NCI-H1048 (cell line): Measurements from ENCODE around the gene TMEM119.
A peak's percentile ranks its signal among the peaks of the same experiment; 100 is the strongest.
"Not testable (repeated sequence)": the region's sequence is repeated elsewhere in the genome, so short reads cannot be mapped to it uniquely, and the experiment has no call there.

Experiments
- DNase-seq: peaks from one replicate; lab custom pipeline; 2025; lab: John Stamatoyannopoulos, UW

Gene TMEM119

GRCh38 chr12:108635201-108635996 is 37.5 kb upstream of the TMEM119 start:
- DNase-seq = peak; percentile 31

- DNase-seq = no peak
Observed at GRCh38 chr12:108634341-108634751, 36.5 kb upstream of the TMEM119 start.

GRCh38 chr12:108633534-108634248 is 35.8 kb upstream of the TMEM119 start, which contains the start of gene SELPLG:
Gene SELPLG (minus strand): TSS chr12:108633894. CDS start chr12:108624307, 9,587 bp downstream.
- DNase-seq = no peak

DNA sequence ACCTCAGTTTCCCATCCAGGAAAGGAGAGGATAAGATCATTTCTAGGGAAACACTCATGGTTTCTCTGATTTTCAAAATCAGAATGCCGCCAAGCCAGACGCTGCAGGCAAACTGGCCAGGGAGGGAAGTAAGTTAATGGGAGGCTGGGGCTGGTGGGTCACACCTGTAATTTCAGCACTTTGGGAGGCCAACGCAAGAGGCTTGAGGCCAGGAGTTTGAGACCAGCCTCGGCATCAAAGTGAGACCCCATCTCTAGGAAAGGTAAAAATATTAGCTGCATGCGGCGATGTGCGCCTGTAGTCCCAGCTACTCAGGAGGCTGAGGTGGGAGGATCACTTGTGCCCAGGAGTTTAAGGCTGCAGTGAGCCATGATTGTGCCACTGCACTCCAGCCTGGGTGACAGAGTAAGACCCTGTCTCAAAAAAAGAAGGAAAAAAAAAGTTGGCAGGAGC is 35.2 kb upstream of the TMEM119 start:
- no peak for DNase-seq

DNA sequence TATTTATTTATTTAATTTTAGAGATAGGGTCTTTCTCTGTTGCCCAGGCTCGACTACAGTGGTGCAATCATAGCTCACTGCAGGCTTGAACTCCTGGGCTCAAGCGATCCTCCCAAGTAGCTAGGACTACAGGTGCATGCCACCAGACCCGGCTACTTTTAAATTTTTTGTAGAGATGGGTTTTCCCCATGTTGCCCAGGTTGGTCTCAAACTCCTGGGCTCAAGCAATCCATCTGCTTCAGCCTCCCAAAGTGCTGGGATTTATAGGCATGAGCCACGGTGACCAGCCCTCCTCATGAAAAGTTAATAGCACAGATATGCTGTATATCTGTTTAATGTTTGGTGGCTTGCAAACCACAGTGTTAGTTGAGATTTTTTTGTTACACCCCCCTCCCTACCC is 33.4 kb upstream of the TMEM119 start:
- DNase-seq = not testable (repeated sequence)

- no peak for DNase-seq
Observed at GRCh38 chr12:108630481-108631207, 32.8 kb upstream of the TMEM119 start.

DNA sequence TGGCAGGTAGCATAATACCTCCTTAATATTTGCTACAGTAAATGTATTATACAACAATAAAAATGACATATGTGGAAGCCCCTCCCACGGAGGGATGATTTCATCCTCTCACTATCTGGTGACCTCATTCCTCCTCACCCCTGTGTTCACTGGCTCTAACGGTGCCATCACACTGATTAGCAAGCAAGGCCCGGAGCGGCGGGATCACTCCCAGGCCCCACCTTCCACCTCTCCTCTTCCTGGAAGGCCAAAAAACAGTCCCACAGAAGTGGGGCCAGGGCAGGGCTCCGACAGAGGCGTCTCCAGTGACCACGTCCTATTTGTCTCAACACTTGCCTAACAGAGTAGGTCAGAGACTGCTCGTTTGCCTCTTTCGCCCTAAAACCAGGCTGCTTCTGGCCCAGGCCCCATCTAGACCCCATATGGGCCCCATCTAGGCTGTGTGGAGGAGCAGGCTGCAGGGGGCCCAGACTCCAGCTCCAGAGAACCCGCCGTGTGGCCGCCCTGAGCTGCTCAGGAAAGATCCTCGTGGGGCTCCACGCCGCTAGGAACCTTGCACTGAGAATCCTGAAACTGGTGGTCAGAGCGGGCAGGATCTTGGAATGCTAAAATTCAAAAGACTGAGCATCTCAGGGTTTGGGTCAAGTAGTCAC is 32.1 kb upstream of the TMEM119 start:
- DNase-seq = no peak

DNA sequence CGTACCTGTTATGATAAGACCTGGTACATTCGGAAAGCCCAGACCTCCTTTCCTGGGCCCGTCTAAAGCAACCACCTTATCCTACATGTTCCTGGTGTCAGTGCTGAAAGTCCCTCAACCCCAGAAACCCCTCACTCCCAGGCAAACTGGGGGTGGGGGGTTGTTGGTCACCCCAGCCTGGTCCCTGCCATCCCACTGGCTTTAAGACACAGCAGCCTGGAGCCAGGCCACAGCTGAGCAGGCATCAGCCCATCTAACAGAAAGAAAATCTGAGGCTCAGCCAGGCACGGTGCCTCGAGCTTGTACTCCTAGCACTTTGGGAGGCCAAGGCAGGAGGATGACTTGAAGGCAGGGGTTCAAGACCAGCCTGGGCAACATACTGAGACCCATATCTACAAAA is 31.3 kb upstream of the TMEM119 start:
- no peak for DNase-seq

- DNase-seq = no peak
Observed at GRCh38 chr12:108627134-108627920, 29.4 kb upstream of the TMEM119 start.

- DNase-seq = no peak
Observed at GRCh38 chr12:108625228-108625627, 27.3 kb upstream of the TMEM119 start.

GRCh38 chr12:108623577-108623976 is 25.7 kb upstream of the TMEM119 start:
- no peak for DNase-seq

DNA sequence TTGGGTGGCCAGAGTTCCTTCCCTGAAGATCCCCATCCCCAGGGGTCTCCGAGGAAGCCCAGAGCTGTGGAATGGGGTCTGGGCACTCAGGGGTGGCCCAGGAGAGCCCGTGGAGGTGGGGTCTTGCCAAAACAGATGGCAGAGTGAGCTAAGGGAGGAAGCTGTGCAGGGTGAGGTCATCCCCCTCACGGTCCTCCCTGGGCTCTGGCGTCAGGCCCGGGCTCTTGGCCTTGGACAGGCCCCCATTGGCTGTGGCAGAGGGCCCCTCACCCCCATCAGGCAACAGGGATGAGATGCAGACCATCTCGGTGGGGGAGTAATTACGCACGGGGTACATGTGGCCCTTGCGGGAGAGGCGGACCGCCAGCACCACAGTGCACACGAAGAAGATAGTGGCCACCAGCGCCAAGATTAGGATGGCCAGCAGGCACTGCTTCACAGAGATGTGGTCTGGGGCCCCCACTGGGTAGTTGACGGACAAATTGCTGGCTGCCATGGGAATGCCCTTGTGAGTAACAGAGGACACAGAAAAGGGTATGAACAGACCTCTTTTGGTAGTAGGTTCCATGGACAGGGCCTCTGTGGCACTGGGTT is 25.1 kb upstream of the TMEM119 start:
- no peak for DNase-seq

DNA sequence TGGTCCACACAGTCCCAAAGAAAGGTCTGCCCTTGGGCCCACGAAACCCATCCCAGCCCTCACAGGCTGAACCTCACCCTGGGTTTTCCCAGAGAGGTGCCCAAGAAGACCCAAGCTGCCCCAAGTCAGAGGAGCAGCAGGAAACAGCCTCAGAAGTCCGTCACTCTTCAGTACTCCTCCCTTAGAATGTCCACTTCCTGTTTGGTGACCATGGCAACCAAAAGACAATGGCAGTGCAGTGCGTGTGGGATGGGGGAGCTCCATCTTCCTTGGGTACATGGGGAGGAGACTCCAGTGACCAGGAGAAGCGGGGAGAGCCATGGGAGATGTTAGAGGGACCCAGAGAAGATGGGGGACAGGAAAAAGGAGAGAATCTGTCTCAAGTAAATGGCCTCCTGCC is 24.5 kb upstream of the TMEM119 start:
- no peak for DNase-seq

- DNase-seq = no peak
Observed at GRCh38 chr12:108621161-108621560, 23.3 kb upstream of the TMEM119 start.

DNA sequence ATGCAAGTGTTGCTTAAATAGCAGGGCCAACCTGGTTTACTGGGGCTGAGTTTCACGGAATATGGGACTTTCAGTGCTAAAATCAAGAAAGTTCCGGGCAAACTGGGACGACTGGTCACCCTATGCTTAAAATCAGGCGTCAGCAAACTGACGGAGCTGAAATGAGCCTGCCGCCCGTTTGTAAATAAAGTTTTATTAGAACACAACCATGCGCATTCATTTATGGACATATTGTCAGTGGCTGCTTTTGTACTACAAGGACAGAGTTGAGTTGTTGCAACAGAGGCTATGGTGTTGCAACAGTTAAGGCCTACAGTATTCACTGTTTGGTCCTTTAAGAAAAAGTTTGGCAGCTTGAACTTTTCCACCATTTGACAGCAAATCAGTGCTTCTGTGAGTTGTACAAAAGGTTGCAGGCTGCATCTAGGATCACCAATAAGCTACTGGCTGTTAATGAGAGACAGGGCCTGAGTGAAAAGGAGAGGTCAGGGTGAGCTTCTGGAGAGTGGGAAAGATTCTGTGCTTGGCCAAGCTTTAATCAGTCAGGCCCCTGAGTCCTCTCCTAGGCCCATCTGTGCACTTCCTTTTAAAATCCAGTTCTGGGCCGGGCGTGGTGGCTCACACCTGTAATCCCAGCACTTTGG is 22.5 kb upstream of the TMEM119 start:
- DNase-seq = no peak

DNA sequence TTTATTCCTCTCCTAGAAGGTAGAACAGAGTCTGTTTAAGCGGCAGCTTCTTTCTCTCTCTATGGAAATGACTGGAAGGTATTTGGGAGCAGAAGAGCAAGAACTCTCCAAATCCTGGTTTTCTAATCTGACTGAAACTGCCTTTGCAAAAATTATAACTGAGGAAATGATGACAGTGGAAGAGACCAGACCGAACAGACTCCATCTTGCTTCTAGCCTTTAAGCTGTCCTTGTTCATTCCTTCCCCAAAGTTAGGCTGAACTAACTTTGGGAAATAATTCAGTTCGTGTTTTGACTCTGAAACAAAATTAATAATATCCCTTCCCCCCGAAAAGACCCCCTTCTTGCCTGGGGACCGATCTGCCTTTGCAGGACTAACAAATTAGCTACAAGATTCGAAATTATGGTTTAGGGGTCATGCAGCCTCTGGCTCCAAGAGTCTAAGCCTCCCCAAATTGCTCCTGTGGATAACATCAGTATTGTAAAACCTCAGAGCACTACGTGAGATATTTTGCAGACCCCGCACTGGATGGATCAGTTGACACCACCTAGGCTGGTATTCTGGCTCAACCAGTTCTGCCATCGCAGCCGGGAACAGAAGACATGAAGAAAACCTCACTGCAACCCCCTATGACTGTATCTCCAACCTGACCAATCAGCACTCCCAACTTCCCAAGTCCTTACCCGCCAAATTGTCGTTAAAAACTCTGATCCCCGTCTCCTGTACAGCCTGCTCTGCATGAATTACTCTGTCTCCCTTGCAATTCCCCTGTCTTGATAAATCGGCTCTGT is 21.7 kb upstream of the TMEM119 start:
- no peak for DNase-seq

GRCh38 chr12:108618953-108619274 is 21.0 kb upstream of the TMEM119 start:
- not testable (repeated sequence) for DNase-seq

DNA sequence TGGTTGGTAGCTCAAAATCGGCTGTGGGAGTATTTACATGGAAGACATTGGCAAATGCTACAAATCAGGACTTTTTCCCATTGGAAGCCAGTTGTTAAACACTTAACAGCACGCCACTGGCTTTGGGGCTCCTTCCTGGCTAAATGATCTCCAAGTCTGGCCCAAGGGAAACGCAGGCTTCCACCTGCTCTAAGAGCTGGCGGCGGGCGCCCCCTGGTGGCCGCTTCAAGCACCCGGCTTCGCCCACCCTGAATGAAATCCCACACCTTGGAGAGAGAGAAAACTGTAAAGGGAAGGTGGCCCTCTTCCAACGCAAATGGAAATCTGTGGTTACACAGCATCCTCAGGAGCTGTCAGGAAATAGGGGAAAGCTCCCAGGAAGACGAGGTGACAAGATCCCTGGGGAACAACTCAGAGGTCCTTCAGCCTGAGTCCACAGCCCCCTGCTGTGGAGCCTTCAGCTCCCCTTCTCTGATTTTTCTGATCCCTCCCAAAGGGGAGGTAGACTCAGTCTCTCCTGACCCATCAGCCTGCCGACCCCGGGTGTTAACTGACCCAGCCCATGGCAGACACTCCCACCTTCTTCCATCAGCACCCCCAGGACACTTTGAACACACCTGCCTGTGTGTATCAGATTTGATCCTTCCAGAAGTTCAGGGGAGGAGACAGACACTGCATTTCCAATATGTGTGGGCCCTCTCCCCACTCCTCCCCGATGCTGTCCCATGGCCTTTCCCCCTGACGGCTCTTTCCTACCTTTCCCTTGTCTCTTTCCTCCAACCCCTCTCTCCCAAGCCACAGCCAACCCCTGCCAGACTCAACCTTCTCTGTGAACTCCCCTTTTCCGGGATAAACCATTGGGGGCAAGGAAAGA is 20.4 kb upstream of the TMEM119 start:
- DNase-seq = peak; percentile 54
